ENCODE data around the gene BEST3. TPM values are rescaled to one million over a fixed set of nuclear protein-coding genes. Genes with fewer than 3 reads are reported as not detected.

Gene BEST3
- polyA plus RNA-seq, 1 donor from 2014 or later: 0.88 TPM

GRCh38 chr12:69619050-69619449, 80.1 kb downstream of the BEST3 start:
- Histone ChIP-seq H3K27ac (ENCODE audit: low read length) (no peak overlapping the region), H3K27me3 (ENCODE audit: insufficient read depth, low read depth, low read length) (no peaks in the 10 kb centered on the region), H2AFZ (ENCODE audit: low read depth, low read length) (no peak overlapping the region), H3K4me2 (ENCODE audit: low read length) (no peak overlapping the region), H4K20me1 (ENCODE audit: insufficient read depth) (no peaks in the 10 kb centered on the region), H3F3A (ENCODE audit: insufficient read depth, low read length, poor library complexity, severe bottlenecking) (no peaks in the 10 kb centered on the region), H3K9me2 (ENCODE audit: insufficient read depth, low read length) (no peaks in the 10 kb centered on the region), H3K79me2 (replicated peaks; ENCODE audit: insufficient read depth, low read length) (no peaks in the 10 kb centered on the region), H3K36me3 (ENCODE audit: insufficient read depth, low read length) (no peaks in the 10 kb centered on the region), H3K9me3 (ENCODE audit: low read length) (no peaks in the 10 kb centered on the region), H3K9ac (ENCODE audit: low read length) (no peak overlapping the region), H3K4me3 (ENCODE audit: low read length) (no peak overlapping the region)
- TF ChIP-seq POLR2AphosphoS5 (IDR thresholded peaks at IDR 0.05): no peak
- no peak for TF ChIP-seq RAD21 (conservative IDR thresholded peaks at IDR 0.05)
- TF ChIP-seq CTCF (IDR thresholded peaks at IDR 0.05; ENCODE audit: poor library complexity, severe bottlenecking): no peak
- no peak for TF ChIP-seq REST (IDR thresholded peaks at IDR 0.05; ENCODE audit: borderline replicate concordance)
- TF ChIP-seq EP300 (conservative IDR thresholded peaks at IDR 0.05; ENCODE audit: poor library complexity, severe bottlenecking): no peak
- TF ChIP-seq EZH2 (IDR thresholded peaks at IDR 0.05; ENCODE audit: borderline replicate concordance, insufficient read depth, low read length, poor library complexity, severe bottlenecking): no peak
- TF ChIP-seq MXI1 (conservative IDR thresholded peaks at IDR 0.05; ENCODE audit: poor library complexity, severe bottlenecking): no peak
- TF ChIP-seq SMC3 (conservative IDR thresholded peaks at IDR 0.05; ENCODE audit: poor library complexity): no peak
- TF ChIP-seq TAF1 (IDR thresholded peaks at IDR 0.05; ENCODE audit: low read depth): no peak

- H3K9me3 ChIP-seq (ENCODE audit: low read length): no peaks in the 10 kb centered on the region
- H3K79me2 ChIP-seq (replicated peaks; ENCODE audit: insufficient read depth, low read length): no peaks in the 10 kb centered on the region
- H3K36me3 ChIP-seq (ENCODE audit: insufficient read depth, low read length): no peaks in the 10 kb centered on the region
- H3K4me3 ChIP-seq (ENCODE audit: low read length): no peak overlapping the region
- H3K27ac ChIP-seq (ENCODE audit: low read length): no peak overlapping the region
- H3K4me2 ChIP-seq (ENCODE audit: low read length): no peak overlapping the region
- no peak overlapping the region for H2AFZ ChIP-seq (ENCODE audit: low read depth, low read length)
- H3K9me2 ChIP-seq (ENCODE audit: insufficient read depth, low read length): no peaks in the 10 kb centered on the region
- no peaks in the 10 kb centered on the region for H3K27me3 ChIP-seq (ENCODE audit: insufficient read depth, low read depth, low read length)
- no peaks in the 10 kb centered on the region for H3F3A ChIP-seq (ENCODE audit: insufficient read depth, low read length, poor library complexity, severe bottlenecking)
- TF ChIP-seq TAF1 (IDR thresholded peaks at IDR 0.05; ENCODE audit: low read depth): no peak
- TF ChIP-seq EZH2 (IDR thresholded peaks at IDR 0.05; ENCODE audit: borderline replicate concordance, insufficient read depth, low read length, poor library complexity, severe bottlenecking): no peak
- no peak for TF ChIP-seq RAD21 (conservative IDR thresholded peaks at IDR 0.05)
- TF ChIP-seq SMC3 (conservative IDR thresholded peaks at IDR 0.05; ENCODE audit: poor library complexity): no peak
- no peak for TF ChIP-seq MXI1 (conservative IDR thresholded peaks at IDR 0.05; ENCODE audit: poor library complexity, severe bottlenecking)
- no peaks in the 10 kb centered on the region for H4K20me1 ChIP-seq (ENCODE audit: insufficient read depth)
- no peak overlapping the region for H3K9ac ChIP-seq (ENCODE audit: low read length)
These were observed 83.1 kb downstream of the BEST3 start for GRCh38 chr12:69616025-69616424.

All from neural cell (in vitro differentiated cells).